Glutamatergic neuron (in vitro differentiated cells): ENCODE results near the gene FOXI2. TPM values are rescaled to one million over a fixed set of nuclear protein-coding genes. Genes with fewer than 3 reads are reported as not detected.

Experiments used
- DNase-seq: peaks from one replicate; pipeline ENCODE4 v3.0.0; 2022
- H3K27ac Mint-ChIP-seq: one replicate; pipeline ENCODE4 v1.8.0; 2020; ENCODE audit warnings: mild to moderate bottlenecking, mixed read lengths, inconsistent platforms; ENCODE audit not compliant: unreplicated experiment
- H3K27me3 Mint-ChIP-seq: one replicate; pipeline ENCODE4 v1.8.0; 2020; ENCODE audit warnings: mild to moderate bottlenecking, moderate library complexity, mixed read lengths, inconsistent platforms; ENCODE audit not compliant: unreplicated experiment
- H3K36me3 Mint-ChIP-seq: one replicate; pipeline ENCODE4 v1.8.0; 2020; ENCODE audit warnings: mild to moderate bottlenecking, mixed read lengths, inconsistent platforms; ENCODE audit not compliant: unreplicated experiment
- H3K4me1 Mint-ChIP-seq: one replicate; pipeline ENCODE4 v1.8.0; 2020; ENCODE audit warnings: mild to moderate bottlenecking, low read depth, mixed read lengths, inconsistent platforms; ENCODE audit not compliant: unreplicated experiment
- H3K4me3 Mint-ChIP-seq: one replicate; pipeline ENCODE4 v1.8.0; 2020; ENCODE audit warnings: mild to moderate bottlenecking, mixed read lengths, inconsistent platforms; ENCODE audit not compliant: unreplicated experiment
- H3K9me3 Mint-ChIP-seq: one replicate; pipeline ENCODE4 v1.8.0; 2020; ENCODE audit warnings: mild to moderate bottlenecking, moderate library complexity, mixed read lengths, inconsistent platforms; ENCODE audit not compliant: unreplicated experiment
- total RNA-seq: library from RNA; stranded (reverse); fragmentation: NEBNext Ultra II Directional; extraction: Animal tissue kit (Norgen Biotek cat#: 25700); gene quantifications from one replicate; pipeline ENCODE4 v1.2.1, GENCODE V29; 2021; ENCODE audit not compliant: unreplicated experiment
- TF ChIP-seq, protein P1 (sequence below): fragments of 200-600 bp; sonication (generic); IDR thresholded peaks from one replicate; pipeline ENCODE4 v1.5.0; 2021; ENCODE audit not compliant: partially characterized antibody, unreplicated experiment

FOXI2 gene
- total RNA-seq, 1 donor from 2014 or later: 0.17 TPM

DNA sequence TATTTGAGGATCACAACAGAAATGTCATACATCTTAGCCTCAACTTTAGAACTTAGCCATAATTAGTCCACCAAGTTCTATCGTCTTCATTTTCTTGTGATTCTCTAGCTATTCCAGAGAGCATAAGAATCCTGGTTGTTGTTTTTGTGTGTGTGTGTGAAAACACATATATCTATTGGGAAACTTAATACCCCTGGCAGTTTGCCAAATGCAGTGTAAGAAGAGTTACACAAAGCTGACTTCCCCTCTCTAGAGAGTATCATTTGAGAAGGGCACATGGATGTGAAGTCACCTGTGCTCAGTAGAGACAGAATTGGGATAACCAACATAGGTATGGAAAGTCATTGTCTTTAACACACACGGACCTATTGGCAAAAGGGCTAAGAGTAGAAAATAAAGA is 19.3 kb downstream of the FOXI2 start:
- no peaks in the 10 kb centered on the region for H3K27me3 Mint-ChIP-seq
- H3K4me1 Mint-ChIP-seq: peaks cover 3% of the 10 kb centered on the region
- H3K27ac Mint-ChIP-seq: no peak overlapping the region
- H3K4me3 Mint-ChIP-seq: no peak overlapping the region
- TF ChIP-seq, protein P1, sequence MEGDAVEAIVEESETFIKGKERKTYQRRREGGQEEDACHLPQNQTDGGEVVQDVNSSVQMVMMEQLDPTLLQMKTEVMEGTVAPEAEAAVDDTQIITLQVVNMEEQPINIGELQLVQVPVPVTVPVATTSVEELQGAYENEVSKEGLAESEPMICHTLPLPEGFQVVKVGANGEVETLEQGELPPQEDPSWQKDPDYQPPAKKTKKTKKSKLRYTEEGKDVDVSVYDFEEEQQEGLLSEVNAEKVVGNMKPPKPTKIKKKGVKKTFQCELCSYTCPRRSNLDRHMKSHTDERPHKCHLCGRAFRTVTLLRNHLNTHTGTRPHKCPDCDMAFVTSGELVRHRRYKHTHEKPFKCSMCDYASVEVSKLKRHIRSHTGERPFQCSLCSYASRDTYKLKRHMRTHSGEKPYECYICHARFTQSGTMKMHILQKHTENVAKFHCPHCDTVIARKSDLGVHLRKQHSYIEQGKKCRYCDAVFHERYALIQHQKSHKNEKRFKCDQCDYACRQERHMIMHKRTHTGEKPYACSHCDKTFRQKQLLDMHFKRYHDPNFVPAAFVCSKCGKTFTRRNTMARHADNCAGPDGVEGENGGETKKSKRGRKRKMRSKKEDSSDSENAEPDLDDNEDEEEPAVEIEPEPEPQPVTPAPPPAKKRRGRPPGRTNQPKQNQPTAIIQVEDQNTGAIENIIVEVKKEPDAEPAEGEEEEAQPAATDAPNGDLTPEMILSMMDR: no peak
- no peak for DNase-seq
- H3K9me3 Mint-ChIP-seq: no peaks in the 10 kb centered on the region
- peaks cover 4% of the 10 kb centered on the region for H3K36me3 Mint-ChIP-seq

DNA sequence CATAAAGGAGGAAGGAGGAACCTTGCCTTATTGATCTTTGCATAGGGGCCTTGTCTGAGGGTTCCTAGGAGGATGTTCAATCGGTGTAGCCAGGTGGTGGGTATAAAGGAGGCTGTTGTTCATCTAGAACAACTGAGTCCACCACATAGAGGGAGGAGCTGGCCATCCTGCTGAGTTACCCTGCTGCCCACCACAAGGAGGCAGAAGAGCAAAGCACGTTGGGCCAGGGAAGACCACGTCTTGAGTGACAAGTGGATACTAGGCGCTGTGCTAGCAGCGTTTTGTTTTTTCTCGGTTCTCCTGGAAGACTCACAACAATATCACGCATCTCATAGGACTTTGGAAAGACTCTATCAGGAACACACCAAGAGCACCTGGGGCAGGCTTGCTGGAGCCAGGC is 20.0 kb downstream of the FOXI2 start:
- Mint-ChIP-seq H3K4me3 (no peak overlapping the region), H3K27me3 (no peaks in the 10 kb centered on the region), H3K4me1 (peaks cover 3% of the 10 kb centered on the region), H3K9me3 (no peaks in the 10 kb centered on the region), H3K27ac (no peak overlapping the region), H3K36me3 (peaks cover 10% of the 10 kb centered on the region)
- TF ChIP-seq, protein P1: no peak
- DNase-seq: no peak

DNA sequence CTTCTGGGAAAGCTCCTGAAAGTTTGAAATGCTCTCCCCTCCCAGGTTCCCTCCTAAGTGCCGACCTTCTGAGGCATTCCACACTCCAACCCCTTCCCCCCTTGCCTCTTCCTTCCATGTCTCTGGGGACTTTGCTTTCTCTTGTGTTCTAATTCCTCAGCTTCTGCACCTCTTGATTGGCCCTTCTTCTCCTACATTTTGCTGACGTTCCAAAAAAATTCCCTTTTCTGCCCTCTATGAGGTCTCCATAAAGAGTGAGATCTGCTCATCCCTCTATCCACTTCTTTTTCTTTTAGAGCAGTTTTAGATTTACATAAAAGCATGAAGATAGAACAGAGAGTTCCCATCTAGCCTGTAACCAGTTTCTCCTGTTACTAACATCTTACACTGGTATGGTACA is 22.3 kb downstream of the FOXI2 start:
- Mint-ChIP-seq H3K27me3 (no peaks in the 10 kb centered on the region), H3K9me3 (no peaks in the 10 kb centered on the region), H3K4me1 (peaks cover 3% of the 10 kb centered on the region), H3K27ac (no peak overlapping the region), H3K4me3 (no peak overlapping the region), H3K36me3 (peaks cover 5% of the 10 kb centered on the region)
- TF ChIP-seq, protein P1: no peak
- no peak for DNase-seq

DNA sequence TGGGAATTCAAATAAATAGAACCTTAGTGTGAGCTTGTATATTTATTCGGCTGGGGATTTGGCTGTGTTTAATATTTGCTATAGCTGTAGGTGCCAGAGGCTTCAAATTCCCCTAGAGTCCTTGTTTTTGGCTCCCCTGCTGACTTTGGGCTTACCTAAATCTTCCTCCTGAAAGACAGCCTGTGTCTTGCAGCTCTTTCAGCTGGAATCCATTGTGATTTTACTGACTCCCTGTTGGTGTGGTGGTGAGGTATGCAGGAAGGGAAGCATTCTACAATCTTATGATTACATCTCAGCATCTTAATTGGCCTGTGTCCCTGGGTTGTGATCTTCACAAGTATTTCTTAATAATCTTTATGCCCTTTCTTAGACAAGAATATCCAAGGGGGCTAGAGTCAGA is 25.9 kb downstream of the FOXI2 start:
- Mint-ChIP-seq H3K36me3 (peaks cover 5% of the 10 kb centered on the region), H3K27ac (no peak overlapping the region), H3K27me3 (no peaks in the 10 kb centered on the region), H3K4me1 (peaks cover 3% of the 10 kb centered on the region), H3K9me3 (no peaks in the 10 kb centered on the region), H3K4me3 (no peak overlapping the region)
- no peak for DNase-seq
- TF ChIP-seq, protein P1: no peak

DNA sequence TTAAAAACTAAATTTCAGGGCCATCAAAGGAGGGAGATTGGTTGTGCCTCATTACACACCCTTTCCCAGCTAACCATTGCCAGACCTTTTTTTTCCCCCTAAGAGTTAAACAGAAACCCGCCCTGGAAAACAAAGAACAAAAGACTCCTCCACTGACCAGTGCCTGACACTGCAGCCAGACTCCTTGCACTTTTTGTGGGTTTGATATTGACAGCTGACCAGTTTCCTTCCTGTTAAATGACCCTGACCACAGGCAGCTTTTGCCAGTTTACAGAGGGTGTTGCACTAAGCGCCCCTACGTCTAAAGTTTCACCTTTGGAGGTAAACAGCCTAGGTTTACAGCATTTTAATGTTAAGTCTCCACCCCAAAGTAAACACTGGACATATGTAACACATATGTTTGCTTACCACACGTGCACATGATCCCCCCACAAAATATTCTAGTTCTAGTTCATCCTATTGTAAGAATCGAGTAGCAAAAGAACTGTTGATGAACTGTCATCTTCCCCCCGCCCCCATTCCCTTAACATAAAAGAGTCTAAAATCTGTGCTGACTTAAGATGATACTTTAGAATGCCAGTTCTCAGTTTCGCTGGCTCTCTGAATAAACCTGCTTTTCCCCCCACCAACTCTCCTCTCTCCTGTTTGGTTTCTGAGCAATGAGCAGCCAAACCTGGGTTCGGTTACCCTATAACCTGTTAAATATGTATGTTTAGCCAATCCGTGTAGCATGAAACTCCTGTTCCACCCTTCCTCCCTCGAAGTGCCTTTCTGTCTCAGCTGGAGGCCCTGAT is 38.0 kb downstream of the FOXI2 start:
- Mint-ChIP-seq H3K9me3 (no peaks in the 10 kb centered on the region), H3K36me3 (no peaks in the 10 kb centered on the region), H3K4me3 (no peak overlapping the region), H3K27ac (no peak overlapping the region), H3K4me1 (no peaks in the 10 kb centered on the region), H3K27me3 (peaks cover 3% of the 10 kb centered on the region)
- no peak for DNase-seq
- TF ChIP-seq, protein P1: no peak
